GDM1 (cell line): ENCODE measurements around the gene TNFRSF14.
"Not testable (repeated sequence)": the region's sequence is repeated elsewhere in the genome, so short reads cannot be mapped to it uniquely, and the experiment has no call there.

Source experiments
- DNase-seq: peaks from one replicate; lab custom pipeline; 2025; lab: John Stamatoyannopoulos, UW

TNFRSF14 gene

GRCh38 chr1:2554621-2555387 lies 1.4 kb upstream of the TNFRSF14 start:
- DNase-seq: peak; percentile 55

GRCh38 chr1:2555634-2556276 lies 416 bp upstream of the TNFRSF14 start:
- peak; percentile 90 for DNase-seq

DNA sequence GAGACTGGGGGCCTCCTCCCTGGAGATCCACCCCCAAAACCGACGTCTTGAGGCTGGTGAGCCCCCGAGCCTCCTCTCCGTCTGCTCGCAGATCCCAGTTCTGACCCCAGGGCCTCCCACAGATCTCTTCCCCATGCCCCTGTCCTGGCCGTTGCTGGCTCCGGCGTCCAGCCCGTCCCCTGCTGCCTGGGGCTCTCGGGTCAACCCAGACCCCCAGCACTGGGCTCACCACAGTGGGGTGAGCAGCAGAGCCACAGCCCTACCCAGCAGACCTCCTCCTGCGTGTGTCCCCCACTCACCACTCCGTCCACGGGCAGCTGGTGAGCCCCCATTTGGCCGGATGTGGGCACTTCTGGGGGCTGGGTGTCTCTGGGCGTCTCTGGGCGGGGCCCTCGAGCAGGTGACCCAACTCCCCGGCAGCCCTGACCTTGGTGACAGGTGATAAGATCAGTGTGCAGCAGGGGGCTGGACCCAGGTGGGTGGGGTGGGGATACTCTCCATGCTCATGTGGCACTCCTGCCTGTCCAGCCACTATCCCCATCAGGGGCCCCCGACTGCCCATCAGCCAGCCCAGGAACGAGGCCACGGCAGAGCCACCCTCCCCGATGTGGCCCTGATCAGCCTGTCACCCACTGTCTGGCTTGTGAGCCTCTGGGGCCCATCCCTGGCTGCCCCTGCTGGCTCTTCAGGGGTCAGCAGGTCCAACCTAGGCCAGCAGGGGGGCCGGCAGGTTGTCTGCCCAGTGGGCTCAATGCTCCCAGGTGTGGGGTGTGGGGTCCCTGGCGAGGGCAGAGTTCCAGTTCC lies 709 bp downstream of the TNFRSF14 start:
- DNase-seq: no peak

DNA sequence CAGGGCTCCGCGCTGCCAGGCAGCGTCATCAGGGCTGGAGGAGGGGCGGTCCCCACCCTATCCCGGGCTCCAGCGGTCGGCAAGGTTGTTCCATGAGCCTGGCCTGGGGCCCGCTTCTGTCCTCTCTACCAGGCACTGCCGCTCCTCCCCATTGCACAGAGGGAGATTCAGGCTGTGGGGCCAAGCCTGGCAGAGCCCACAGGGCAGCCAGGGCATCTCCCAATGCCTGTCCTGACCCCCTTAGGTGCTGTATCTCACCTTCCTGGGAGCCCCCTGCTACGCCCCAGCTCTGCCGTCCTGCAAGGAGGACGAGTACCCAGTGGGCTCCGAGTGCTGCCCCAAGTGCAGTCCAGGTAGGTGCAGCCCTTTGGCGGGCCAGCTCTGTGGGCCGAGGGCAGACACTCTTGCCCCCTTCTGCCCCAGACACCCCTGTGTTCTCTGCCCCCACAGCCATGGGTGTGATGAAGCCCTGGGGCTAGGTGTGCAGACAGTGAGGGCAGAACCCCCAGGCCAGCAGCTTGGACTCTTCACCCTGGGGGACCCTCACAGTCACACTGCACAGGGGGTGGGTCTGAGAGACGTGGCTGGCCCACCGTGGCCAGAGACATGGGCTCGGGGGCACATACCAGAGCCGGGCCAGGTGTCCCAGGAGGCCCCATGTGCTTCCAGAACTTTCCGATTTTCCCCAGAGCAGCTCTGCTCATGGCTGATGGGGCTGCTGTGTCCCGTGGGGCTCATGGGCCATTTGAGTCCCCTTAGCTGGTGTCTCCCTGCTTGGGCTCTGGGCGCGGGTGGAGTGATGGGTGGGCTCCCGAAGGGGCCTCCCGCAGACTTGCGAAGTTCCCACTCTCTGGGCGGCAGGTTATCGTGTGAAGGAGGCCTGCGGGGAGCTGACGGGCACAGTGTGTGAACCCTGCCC lies 1.6 kb downstream of the TNFRSF14 start:
- no peak for DNase-seq

- DNase-seq: no peak
These were observed 2.2 kb downstream of the TNFRSF14 start for GRCh38 chr1:2558420-2558819.

DNA sequence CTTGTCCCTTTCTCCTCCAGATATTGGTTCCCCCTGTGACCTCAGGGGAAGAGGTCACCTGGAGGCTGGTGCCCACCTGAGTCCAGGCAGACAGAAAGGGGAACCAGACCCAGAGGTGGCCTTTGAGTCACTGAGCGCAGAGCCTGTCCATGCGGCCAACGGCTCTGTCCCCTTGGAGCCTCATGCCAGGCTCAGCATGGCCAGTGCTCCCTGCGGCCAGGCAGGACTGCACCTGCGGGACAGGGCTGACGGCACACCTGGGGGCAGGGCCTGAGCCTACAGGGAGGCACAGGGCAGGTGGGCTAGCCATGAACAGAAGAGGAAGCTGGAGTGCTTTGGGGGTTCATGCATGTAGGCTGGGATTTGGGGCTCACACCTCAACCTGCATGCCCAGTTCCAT lies 2.7 kb downstream of the TNFRSF14 start:
- DNase-seq: no peak

DNA sequence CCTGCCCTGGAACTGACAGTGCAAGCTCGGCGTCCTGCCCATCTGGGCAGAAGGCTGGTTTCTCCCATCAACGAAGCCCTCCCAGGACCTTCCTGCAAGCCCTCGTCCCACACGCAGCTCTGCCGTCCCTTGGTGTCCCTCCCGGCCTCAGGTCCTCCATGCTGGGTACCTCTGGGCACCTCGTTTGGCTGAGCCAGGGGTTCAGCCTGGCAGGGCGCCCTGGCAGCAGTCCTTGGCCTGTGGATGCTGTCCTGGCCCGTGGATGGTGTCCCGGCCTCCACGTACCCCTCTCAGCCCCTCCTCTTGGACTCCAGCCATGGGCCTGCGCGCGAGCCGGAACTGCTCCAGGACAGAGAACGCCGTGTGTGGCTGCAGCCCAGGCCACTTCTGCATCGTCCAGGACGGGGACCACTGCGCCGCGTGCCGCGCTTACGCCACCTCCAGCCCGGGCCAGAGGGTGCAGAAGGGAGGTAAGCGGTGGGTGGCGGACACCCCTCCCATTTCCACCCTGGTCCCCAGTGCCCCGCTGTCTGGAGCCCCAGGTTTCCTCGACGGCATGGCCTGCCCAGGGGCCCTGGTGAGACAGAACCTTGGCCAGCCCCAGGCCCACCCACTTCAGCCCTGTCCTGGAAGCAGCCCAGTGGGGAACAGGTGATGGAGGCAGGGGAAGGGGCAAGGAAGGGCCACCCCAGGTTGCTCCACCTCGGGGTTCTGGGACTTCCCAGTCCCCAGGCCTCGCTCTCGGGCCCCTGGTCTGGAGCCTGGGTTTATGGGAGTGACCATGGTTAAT lies 3.5 kb downstream of the TNFRSF14 start:
- DNase-seq: no peak

GRCh38 chr1:2560299-2561073 lies 4.3 kb downstream of the TNFRSF14 start:
- no peak for DNase-seq

GRCh38 chr1:2561446-2561845 lies 5.3 kb downstream of the TNFRSF14 start:
- no peak for DNase-seq

GRCh38 chr1:2561898-2562895 lies 6.0 kb downstream of the TNFRSF14 start:
- DNase-seq: no peak

- DNase-seq: no peak
These were observed 7.0 kb downstream of the TNFRSF14 start for GRCh38 chr1:2563205-2563604.

- no peak for DNase-seq
These were observed 8.0 kb downstream of the TNFRSF14 start for GRCh38 chr1:2564006-2564814.

- DNase-seq: no peak
These were observed 8.7 kb downstream of the TNFRSF14 start for GRCh38 chr1:2564815-2565374.

- DNase-seq: no peak
These were observed 10.2 kb downstream of the TNFRSF14 start for GRCh38 chr1:2566101-2567045.

GRCh38 chr1:2567083-2567679 lies 11.0 kb downstream of the TNFRSF14 start:
- no peak for DNase-seq

DNA sequence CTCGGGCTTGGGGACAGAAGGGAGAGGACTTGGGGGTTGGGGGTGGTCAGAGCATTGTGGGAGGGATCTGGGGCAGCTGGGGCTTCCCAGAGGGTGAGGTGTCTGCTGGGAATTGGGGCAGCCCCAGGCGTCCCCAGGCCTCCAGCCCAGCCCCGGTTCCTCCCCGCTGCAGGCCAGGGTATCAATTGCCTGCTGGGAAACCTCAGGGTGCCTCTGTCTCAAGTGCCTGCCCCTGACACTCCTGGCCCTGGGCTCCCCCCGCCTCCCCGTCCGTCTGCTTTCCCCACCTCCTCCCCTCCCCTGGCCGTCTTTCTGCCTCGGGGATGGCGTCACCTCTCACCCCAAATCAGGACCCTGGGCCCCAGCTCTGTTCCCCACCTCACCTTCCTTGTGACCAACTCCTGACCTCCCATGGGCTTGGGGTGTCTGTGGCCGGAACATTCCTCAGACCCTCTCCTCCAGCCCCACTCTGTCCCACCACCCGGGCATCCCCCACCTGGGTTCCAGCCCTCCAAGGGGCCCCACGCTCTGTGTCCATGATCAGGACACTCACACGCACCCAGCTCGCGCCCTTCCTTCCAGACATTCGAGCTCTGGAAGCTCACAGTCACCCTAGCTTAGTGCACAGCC lies 12.1 kb downstream of the TNFRSF14 start:
- not testable (repeated sequence) for DNase-seq
